KOPT-K1 (cell line): ENCODE measurements around the gene LMF2.
"Not testable (repeated sequence)": the region's sequence is repeated elsewhere in the genome, so short reads cannot be mapped to it uniquely, and the experiment has no call there.

ENCODE experiments used
- H3K27ac ChIP-seq: fragments of 200-600 bp; sonication (generic); 2 replicates; pipeline ENCODE4 v1.5.1; 2016; ENCODE audit warnings: antibody characterized with exemption, mild to moderate bottlenecking, low read depth, low read length; ENCODE audit not compliant: poor library complexity, severe bottlenecking
- H3K36me3 ChIP-seq: fragments of 200-600 bp; sonication (generic); 2 replicates; pipeline ENCODE4 v1.5.1; 2017; ENCODE audit warnings: antibody characterized with exemption, mild to moderate bottlenecking, low read length, moderate library complexity; ENCODE audit not compliant: insufficient read depth
- H3K9me3 ChIP-seq: fragments of 200-600 bp; sonication (generic); 2 replicates; pipeline ENCODE4 v1.5.1; 2017; ENCODE audit warnings: antibody characterized with exemption, low read length, mild to moderate bottlenecking; ENCODE audit not compliant: insufficient read depth, poor library complexity, severe bottlenecking

LMF2 gene

DNA sequence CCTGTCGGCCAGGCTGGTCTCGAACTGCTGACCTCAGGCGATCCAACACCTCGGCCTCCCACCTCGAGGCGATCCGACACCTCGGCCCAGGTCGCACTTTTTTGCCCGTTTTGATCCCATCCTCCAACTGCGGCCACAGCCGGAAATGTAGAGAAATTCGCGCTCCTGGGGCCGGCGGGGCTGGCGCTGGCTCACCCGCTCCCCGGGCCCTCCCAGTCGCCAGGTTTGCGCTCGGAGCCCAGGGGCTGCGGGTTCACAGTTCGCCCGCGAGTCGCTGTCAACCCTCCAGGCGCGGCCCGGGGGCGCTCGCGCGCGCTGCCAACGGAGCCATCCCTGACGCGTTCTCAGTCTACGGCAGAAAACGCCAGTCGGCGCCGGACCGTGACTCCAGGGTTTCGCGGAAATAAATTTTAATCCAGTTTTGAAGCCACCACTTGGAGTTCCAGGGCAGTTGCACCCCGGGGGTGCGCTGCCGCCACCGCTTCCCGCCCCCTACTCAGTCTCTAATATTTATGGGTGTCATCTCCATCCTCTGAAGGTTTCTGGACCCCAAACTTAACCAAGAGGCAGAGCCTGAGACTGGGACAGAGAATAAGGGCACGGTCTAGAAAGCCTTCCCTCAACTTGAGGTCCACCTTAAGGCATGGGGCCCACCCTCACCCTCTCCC is 36.7 kb upstream of the LMF2 start:
- H3K9me3 ChIP-seq: no peaks in the 10 kb centered on the region
- H3K27ac ChIP-seq: no peak overlapping the region
- no peaks in the 10 kb centered on the region for H3K36me3 ChIP-seq

DNA sequence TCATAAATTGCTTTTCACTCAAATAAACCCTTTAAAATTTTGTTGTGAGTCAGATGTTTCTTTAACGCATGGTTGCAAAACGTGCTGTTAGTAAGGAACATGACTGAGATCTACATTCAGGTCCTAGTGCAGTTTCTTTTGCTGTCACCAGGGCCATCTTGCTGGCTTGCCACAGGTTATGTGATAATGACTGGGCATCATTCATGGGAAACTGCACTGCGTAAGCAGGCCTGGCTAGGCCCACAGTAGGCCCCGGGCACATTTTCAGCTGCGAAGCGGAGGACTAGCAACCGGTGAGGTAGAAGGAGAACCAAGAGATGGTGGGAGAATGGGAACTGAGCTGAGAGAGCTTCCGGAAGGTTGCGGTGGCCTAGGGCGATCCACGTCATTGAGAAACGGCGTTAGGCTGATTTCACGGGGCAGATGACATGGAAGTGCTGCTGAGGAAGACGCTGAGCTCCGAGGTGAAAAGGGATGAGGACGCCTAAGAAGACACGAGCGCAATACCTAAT is 35.0 kb upstream of the LMF2 start:
- no peak overlapping the region for H3K27ac ChIP-seq
- H3K9me3 ChIP-seq: no peaks in the 10 kb centered on the region

DNA sequence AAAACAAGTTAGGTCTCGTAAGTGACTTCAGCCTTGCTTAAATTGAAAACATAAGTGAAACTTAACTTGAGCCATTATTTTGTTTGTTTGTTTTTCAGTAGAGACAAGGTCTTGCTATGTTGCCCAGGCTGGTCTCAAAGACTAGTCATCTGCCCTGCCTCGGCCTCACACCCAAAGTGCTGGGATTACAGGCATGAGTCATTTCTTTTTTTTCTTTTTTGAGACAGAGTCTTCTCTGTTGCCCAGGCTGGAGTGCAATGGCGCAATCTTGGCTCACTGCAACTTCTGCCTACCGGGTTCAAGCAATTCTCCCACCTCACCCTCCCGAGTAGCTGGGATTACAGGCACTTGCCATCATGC is 34.1 kb upstream of the LMF2 start:
- H3K36me3 ChIP-seq, H3K27ac ChIP-seq, H3K9me3 ChIP-seq: not testable (repeated sequence)

More for the DNA sequence above, 35.0 kb upstream of the LMF2 start:
- H3K36me3 ChIP-seq: no peaks in the 10 kb centered on the region

DNA sequence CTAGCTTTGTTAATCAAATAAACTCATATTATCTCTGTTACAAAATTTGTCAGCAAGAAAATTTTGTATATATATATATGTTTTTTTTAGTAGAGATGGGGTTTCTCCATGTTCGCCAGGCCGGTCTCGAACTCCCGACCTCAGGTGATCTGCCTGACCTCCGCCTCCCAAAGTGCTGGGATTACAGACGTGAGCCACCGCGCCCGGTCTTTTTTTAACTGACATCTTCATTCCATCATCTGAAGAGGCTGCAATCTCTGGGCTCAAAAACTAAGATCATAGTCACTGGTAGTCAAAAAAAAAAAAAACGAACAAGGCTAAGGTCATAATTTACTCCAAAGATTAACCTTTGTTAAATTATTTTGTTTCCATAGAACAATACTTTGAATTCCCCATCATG is 32.9 kb upstream of the LMF2 start:
- Histone ChIP-seq H3K36me3 (no peaks in the 10 kb centered on the region), H3K27ac (no peak overlapping the region), H3K9me3 (no peaks in the 10 kb centered on the region)

DNA sequence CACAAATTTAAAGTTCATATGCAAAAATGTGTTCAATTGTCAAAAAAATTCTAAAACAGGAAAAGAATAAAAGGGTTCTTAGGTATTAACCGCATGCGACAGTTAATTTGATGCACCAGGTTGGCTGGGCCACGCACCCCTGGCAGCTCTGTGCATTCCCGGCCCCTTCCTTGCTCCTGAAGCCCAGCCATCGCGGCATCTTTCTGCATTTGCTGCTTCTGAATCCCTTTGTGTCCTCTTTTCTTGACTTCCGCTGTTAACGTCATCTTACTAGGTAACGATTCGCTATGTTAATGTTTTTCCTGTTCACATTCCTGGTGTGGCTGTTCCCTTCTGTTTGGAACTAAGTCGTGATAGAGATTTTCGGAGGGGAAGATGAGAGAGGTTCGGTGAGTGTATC is 30.3 kb upstream of the LMF2 start:
- H3K27ac ChIP-seq: no peak overlapping the region
- H3K9me3 ChIP-seq: no peaks in the 10 kb centered on the region
- H3K36me3 ChIP-seq: no peaks in the 10 kb centered on the region

DNA sequence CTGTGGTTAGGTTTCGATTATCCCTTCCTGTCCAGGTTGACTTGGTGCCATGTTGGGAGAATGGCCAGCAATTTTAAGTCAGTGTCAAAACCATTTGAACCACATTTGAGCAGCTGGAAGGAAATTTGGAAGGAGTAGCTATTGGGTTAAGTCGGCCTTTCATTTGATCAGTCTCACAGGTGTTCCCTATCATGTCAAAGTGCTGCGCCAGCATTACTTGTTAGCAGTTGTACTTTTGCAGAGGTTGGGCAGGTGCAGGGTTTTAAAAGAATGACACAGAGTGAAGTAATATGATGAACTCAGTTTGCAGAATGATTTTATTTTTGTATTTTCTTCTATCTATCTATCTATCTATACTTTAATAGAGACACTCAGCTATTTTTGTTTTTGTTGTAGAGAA is 28.7 kb upstream of the LMF2 start:
- H3K27ac ChIP-seq: no peak overlapping the region
- H3K9me3 ChIP-seq: peaks cover 2% of the 10 kb centered on the region
- no peaks in the 10 kb centered on the region for H3K36me3 ChIP-seq

DNA sequence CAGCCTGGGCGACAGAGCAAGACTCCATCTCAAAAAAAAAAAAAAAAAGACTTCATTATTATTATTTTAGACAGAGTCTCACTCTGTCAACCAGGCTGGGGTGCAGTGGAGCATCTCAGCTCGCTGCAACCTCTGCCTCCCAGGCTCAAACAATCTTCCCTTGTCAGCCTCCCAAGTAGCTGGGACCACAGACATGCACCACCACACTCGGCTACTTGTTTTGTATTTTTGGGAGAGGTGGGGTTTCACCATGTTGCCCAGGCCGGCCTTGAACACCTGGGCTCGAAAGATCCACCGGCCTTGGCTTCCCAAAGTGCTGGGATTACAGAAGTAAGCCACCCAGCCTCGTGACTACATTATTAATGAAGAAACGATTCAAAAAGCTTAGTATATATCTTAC is 27.6 kb upstream of the LMF2 start:
- Histone ChIP-seq H3K9me3 (peaks cover 10% of the 10 kb centered on the region), H3K27ac (no peak overlapping the region), H3K36me3 (no peaks in the 10 kb centered on the region)

DNA sequence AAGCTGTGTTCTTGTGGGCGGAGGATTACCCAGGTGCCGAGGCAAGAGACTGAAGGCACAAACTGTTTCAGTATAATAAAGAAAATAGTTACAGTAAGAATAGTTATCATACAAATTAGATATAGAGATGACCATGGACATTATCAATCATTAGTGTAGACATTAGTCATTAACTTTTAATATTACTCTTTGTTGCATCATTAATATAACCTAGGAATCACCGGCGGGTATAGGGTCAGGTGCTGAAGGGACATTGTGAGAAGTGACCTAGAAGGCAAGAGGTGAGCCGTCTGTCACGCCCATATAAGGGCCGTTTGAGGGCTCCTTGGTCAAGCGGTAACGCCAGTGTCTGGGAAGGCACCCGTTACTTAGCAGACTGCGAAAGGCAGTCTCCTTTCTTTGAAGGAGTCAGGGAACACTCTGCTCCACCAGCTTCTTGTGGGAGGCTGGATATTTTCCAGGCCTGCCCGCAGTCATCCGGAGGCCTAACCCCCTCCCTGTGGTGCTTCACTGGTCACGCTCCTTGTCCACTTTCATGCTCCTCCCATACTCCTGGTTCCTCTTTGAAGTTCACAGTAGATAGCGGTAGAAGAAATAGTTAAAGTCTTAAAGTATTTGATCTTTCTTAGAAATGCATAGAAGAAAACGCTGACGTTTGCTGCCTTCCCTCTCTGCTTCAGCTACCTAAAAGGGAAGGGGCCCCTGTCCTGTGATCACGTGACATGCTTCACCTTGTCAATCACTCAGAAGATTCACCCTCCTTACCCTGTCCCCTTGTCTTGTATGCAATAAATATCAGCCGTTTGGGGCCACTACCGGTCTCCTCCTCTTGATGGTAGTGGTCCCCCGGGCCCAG is 26.6 kb upstream of the LMF2 start:
- H3K9me3 ChIP-seq, H3K36me3 ChIP-seq, H3K27ac ChIP-seq: not testable (repeated sequence)

DNA sequence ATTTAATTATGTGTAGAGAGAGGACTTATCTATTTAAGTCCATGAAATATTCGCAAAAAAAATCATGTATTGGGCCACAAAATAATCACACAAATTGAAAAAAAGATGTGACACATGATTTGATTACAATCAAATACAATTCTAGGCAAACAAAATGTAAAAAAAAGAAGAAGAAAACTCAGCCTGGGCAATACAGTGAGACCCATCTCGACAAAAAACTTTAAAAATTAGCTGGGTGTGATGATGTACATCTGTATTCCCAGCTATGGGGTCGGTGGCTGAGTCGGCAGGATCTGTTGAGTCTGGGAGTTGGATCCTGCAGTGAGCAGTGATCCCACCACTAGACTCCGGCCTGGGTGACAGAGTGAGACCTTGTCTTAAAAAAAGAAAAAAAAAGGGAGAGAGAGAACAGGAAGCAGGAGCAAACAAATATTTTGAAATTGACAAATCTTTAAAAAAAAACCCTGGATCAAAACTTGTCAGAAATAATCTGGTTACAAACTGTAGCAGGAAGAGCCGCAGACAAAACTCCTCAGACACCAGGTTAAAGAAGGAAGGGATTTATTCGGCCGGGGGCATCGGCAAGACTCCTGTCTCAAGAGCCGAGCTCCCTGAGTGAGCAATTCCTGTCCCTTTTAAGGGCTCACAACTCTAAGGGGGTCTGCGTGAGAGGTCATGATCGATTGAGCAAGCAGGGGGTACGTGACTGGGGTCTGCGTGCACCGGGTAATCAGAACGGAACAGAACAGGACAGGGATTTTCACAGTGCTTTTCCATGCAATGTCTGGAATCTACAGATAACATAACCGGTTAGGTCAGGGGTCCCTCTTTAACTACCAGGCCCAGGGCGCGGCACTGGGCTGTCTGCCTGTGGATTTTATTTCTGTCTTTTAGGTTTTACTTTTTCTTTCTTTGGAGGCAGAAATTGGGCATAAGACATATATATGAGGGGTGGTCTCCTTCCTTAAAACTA is 25.6 kb upstream of the LMF2 start:
- H3K36me3 ChIP-seq: no peaks in the 10 kb centered on the region
- peaks cover 10% of the 10 kb centered on the region for H3K9me3 ChIP-seq
- no peak overlapping the region for H3K27ac ChIP-seq

DNA sequence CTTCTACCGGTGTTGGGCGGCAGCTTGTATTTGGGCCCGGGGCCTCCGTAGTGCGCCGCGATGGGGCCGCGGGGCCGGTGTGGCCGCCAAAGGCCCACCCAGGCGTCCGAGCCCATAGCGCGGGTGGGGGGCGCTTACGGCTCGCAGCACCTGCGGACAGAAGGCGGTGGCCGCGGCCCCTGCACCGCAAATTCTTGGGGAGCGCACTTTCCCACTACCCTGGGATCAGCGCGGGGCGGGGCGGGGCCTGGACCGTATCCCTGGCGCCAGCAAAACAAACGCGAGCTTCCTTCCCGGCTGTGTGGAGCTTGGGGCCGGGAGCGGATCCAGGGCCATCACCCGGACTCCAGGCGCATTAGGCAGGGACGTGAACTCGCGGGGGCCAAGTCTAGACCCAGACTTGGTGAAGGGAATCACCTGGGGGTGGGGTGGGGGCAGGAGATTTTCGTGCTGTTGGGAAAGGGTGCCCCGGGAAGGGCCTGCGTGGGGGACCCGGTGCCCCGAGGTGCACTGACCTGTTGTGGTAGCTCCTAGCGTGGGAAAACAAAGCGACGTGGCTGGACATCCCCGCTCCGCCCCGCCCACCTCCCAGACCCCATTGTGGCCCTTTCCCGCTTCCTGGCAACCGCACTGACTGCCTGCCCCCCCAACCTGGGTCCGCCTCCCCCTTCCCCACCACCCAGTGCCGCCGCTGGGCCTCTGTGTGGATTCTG is 24.6 kb upstream of the LMF2 start:
- Histone ChIP-seq H3K27ac (no peak overlapping the region), H3K9me3 (peaks cover 10% of the 10 kb centered on the region), H3K36me3 (no peaks in the 10 kb centered on the region)

DNA sequence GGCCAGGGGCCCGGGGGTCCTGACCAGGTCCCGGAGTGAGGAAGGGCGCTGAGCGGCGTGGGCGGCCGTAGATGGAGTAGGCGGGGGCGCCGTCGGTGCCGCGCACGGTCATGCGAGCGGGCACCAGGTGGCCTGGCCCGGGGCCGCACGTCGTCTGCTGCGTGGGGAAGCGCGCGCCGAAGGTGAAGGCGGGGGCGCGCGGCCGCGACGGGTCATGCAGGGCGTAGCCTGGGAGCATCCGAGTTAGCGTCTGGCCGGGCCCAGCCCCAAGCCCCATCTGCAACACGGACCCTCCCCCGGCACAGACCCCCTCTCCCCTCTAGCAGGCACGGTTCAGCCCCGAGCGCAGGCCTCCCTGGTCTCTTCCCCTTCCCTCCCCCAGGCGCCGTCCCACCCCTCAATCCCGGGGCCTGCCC is 24.1 kb upstream of the LMF2 start:
- Histone ChIP-seq H3K27ac (no peak overlapping the region), H3K36me3 (no peaks in the 10 kb centered on the region), H3K9me3 (peaks cover 10% of the 10 kb centered on the region)

DNA sequence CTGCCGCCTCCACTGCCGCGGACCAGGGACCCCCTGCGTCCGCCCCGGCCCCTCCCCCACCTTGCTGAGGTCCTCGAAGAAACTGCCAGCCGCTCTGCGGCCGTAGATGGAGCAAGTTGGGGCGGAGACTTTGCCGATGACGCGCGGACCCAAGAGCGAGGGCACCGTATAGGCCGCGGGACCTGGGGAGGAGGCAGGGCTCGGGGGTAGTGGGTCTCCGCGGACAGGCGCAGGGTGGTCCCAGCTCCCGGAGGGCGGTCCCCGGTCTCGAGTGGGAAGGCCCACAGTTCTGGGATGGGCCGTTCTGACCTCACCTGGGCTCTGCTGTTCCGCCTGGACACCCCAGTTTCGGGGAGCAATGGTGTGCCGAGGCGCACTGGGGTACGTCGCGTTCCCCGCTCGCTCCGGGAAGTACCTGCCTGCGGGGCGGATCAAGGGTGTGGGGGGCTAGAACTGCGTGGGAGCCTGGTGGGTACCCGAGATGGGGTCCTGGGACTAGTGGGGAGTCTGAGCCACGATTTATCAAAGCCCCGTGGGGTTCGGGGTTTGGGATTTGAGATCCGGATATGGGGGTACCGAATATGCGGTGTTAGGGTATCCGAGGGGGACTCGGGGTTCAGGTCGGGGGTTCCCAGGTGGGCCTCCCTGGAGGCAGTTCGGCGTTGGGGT is 23.5 kb upstream of the LMF2 start:
- H3K9me3 ChIP-seq: peaks cover 10% of the 10 kb centered on the region
- H3K36me3 ChIP-seq: no peaks in the 10 kb centered on the region
- no peak overlapping the region for H3K27ac ChIP-seq

DNA sequence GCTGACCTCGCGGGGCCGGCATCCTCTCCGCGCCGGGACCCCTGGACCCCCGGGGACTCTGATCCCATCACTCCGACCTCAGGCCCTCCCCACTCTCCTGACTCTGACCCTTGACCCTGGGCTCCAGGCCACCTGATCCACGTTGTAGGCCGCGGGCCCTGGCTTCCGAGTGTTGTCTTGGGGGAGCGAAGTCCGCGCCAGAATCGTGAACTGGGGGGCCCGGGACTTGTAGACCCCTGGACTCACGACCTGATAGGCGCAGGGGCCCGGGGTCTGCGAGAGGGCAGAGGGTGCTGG is 23.0 kb upstream of the LMF2 start:
- Histone ChIP-seq H3K9me3 (peaks cover 10% of the 10 kb centered on the region), H3K27ac (no peak overlapping the region), H3K36me3 (no peaks in the 10 kb centered on the region)

DNA sequence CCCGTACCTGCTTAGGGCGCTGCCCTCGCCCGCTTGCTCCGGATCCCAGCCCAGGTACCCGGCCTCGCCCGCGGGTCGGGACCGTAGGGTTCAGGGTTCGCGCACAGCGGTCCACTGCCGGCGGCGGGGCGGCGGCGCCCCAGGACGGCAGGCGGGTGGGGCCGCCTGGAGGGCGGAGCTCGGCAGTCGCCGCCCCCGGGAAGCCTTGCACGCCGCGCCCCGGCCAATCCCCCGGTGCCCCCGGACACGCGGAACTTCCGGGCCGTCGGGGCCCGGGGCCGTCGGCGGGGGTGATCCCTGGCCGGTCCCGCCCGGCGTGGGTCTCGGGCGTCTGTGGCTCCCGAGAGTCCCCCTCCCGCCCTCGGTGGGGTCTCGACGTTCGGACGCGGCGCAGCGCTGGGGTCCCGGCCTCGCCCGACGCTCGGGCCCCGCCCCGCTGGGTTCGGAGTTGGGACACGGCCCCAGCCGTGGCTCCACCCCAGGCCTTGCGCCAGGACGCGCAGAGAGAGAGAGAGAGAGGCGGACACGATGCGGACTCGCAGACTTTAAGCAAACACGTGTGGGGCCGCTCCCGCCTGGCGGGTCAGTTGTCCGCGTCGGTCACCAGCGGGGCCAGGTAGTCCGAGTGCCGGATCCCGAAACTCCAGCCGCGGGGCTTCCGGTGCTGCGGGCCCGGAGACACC is 22.5 kb upstream of the LMF2 start, which contains the start of gene TYMP:
Gene TYMP (minus strand): TSS at position 116 of the 683 bp plus-strand sequence. CDS start 303 bp downstream, outside the sequence.
- no peak within 1 kb of the TSS for H3K27ac ChIP-seq
- no peaks in the 10 kb centered on the region for H3K36me3 ChIP-seq
- peaks cover 10% of the 10 kb centered on the region for H3K9me3 ChIP-seq
